Esophagus muscularis mucosa (tissue), 3 donors: ENCODE results near the gene CHRNG.

Experiments used
- CTCF ChIP-seq, 3 experiments: fragments of 200-600 bp in 2 of 3; fragments of 450-650 bp in 1 of 3; sonication (generic) in 2 of 3; IDR thresholded peaks; one replicate each; pipeline ENCODE4 v1.5.1; 2017 to 2019; ENCODE audit warnings: antibody characterized with exemption in 3 of 3, mild to moderate bottlenecking in 2 of 3, moderate library complexity in 1 of 3
- POLR2A ChIP-seq: fragments of 450-650 bp; IDR thresholded peaks from one replicate; pipeline ENCODE4 v1.6.1; 2017; ENCODE audit warnings: antibody characterized with exemption, moderate library complexity, mild to moderate bottlenecking, low read depth

GRCh38 chr2:232520489-232520888 is 19.0 kb upstream of the CHRNG start:
- TF ChIP-seq CTCF (IDR thresholded peaks at IDR 0.05) (no peak), POLR2A (no peak)
